HCT116 (cell line): Measurements from ENCODE around the gene NAGLU. TPM values are rescaled to one million over a fixed set of nuclear protein-coding genes. Genes with fewer than 3 reads are reported as not detected.

Source experiments
- ATAC-seq: fragments of 200-7000 bp; cut with Tn5 transposase; 2 replicates; pipeline ENCODE4 v1.9.1; 2020; ENCODE audit warnings: mild to moderate bottlenecking, moderate library complexity
- BruUV-seq: library from RNA; stranded (reverse); fragments of 400-500 nt; replicated peaks from 2 replicates; lab custom pipeline; 2021; lab: Mats Ljungman, UMichigan
- CTCF ChIA-PET: fragments of 300-600 bp; sonication (Branson Sonifier 250); formaldehyde crosslinking; loops from one replicate; lab custom pipeline; 2021; ENCODE audit warnings: antibody characterized with exemption; lab: Charles Lee
- POLR2A ChIA-PET: fragments of 300-600, 350-600 bp; sonication (Branson Sonifier 250); formaldehyde crosslinking; loops from one replicate; lab custom pipeline; 2021; ENCODE audit warnings: antibody characterized with exemption; lab: Charles Lee
- RAD21 ChIA-PET, 2 experiments: fragments of 300-600 bp; sonication (Branson Sonifier 250); formaldehyde crosslinking; loops; one replicate each; lab custom pipeline; 2023; ENCODE audit warnings: low total read pairs in 2 of 2; ENCODE audit not compliant: uncharacterized antibody in 2 of 2, unreplicated experiment in 2 of 2, low non-redundant PET in 1 of 2; lab: Charles Lee
- DNase-seq: peaks from one replicate; pipeline ENCODE4 v3.0.0-alpha.2; 2010; ENCODE audit warnings: low read depth, low spot score
- H2AFZ ChIP-seq: fragments of 200-600 bp; shearing (Covaris generic), sonication (generic); 2 replicates; pipeline ENCODE4 v1.6.1; 2017; ENCODE audit warnings: low read depth, mixed run types, mixed read lengths, antibody characterized with exemption, low read length; ENCODE audit not compliant: poor library complexity, severe bottlenecking
- H3K27ac ChIP-seq: 2 replicates; pipeline ENCODE4 v1.5.1; 2012; ENCODE audit warnings: low read depth, low read length
- H3K27me3 ChIP-seq: fragments of 200-600 bp; sonication (generic); 2 replicates; pipeline ENCODE4 v1.6.1; 2016; ENCODE audit warnings: mixed run types, low read length, mixed read lengths; ENCODE audit not compliant: insufficient read depth
- H3K36me3 ChIP-seq, 2 experiments: fragments of 200-500 bp in 1 of 2; fragments of 200-600 bp in 1 of 2; sonication (Bioruptor generic) in 1 of 2; sonication (generic) in 1 of 2; 2 replicates each; pipeline versions ENCODE4 v1.5.1 to v1.6.1; 2014 to 2016; ENCODE audit warnings: low read length in 2 of 2, inconsistent platforms in 1 of 2, mixed read lengths in 1 of 2, mixed run types in 1 of 2; ENCODE audit not compliant: insufficient read depth in 2 of 2, control insufficient read depth in 1 of 2
- H3K4me1 ChIP-seq, 2 experiments: fragments of 200-600 bp in 1 of 2; sonication (generic) in 1 of 2; 2 replicates each; pipeline versions ENCODE4 v1.5.1 to v1.6.1; 2012 to 2017; ENCODE audit warnings: low read length in 2 of 2, inconsistent platforms in 1 of 2, mild to moderate bottlenecking in 1 of 2, mixed read lengths in 1 of 2, mixed run types in 1 of 2, moderate library complexity in 1 of 2; ENCODE audit not compliant: insufficient read depth in 2 of 2, control insufficient read depth in 1 of 2
- H3K4me2 ChIP-seq: fragments of 200-600 bp; sonication (generic); 2 replicates; pipeline ENCODE4 v1.6.1; 2017; ENCODE audit warnings: mixed run types, low read length, mixed read lengths
- H3K4me3 ChIP-seq, 2 experiments: fragments of 200-600 bp in 1 of 2; sonication (generic) in 1 of 2; replicated peaks in 1 of 2; 2 replicates each; pipeline ENCODE4 v1.5.1; 2011 to 2016; ENCODE audit warnings: low read length in 2 of 2, control low read depth in 1 of 2, low read depth in 1 of 2, mild to moderate bottlenecking in 1 of 2, mixed read lengths in 1 of 2, mixed run types in 1 of 2
- H3K79me2 ChIP-seq: fragments of 200-600 bp; sonication (generic); 2 replicates; pipeline ENCODE4 v1.6.1; 2017; ENCODE audit warnings: mild to moderate bottlenecking, mixed run types, low read length, moderate library complexity, mixed read lengths; ENCODE audit not compliant: insufficient read depth
- H3K9ac ChIP-seq: fragments of 200-600 bp; sonication (generic); 2 replicates; pipeline ENCODE4 v1.6.1; 2016; ENCODE audit warnings: low read length, mixed read lengths
- H3K9me2 ChIP-seq: fragments of 200-600 bp; sonication (generic), shearing (Covaris generic); 2 replicates; pipeline ENCODE4 v1.6.1; 2017; ENCODE audit warnings: mixed run types, mild to moderate bottlenecking, moderate library complexity; ENCODE audit not compliant: insufficient read depth
- H3K9me3 ChIP-seq, 2 experiments: fragments of 200-500 bp in 1 of 2; fragments of 200-600 bp in 1 of 2; sonication (Bioruptor generic) in 1 of 2; sonication (generic) in 1 of 2; 2 replicates each; pipeline ENCODE4 v1.6.1; 2014 to 2017; ENCODE audit warnings: low read length in 2 of 2, mixed read lengths in 2 of 2, inconsistent platforms in 1 of 2, low read depth in 1 of 2, mild to moderate bottlenecking in 1 of 2, mixed run types in 1 of 2, moderate library complexity in 1 of 2; ENCODE audit not compliant: control insufficient read depth in 1 of 2, insufficient read depth in 1 of 2
- H4K20me1 ChIP-seq: fragments of 200-600 bp; sonication (generic), shearing (Covaris generic); 2 replicates; pipeline ENCODE4 v1.6.1; 2017; ENCODE audit warnings: mixed run types, mild to moderate bottlenecking, moderate library complexity; ENCODE audit not compliant: insufficient read depth
- CEBPB ChIP-seq: IDR thresholded peaks from 2 replicates; pipeline ENCODE4 v1.6.1; 2012; ENCODE audit warnings: low read depth
- EGR1 ChIP-seq: IDR thresholded peaks from 2 replicates; pipeline ENCODE4 v1.6.1; 2012; ENCODE audit warnings: low read depth
- ELF1 ChIP-seq: IDR thresholded peaks from 2 replicates; pipeline ENCODE4 v1.6.1; 2012; ENCODE audit warnings: low read depth, borderline replicate concordance
- EZH2 ChIP-seq: fragments of 200-600 bp; sonication (generic); IDR thresholded peaks from 2 replicates; pipeline ENCODE4 v1.6.1; 2017; ENCODE audit warnings: antibody characterized with exemption, mixed run types
- EZH2phosphoT487 ChIP-seq: fragments of 200-600 bp; IDR thresholded peaks from 2 replicates; pipeline ENCODE4 v1.6.1; 2018; ENCODE audit warnings: antibody characterized with exemption, borderline replicate concordance
- JUND ChIP-seq: IDR thresholded peaks from 2 replicates; pipeline ENCODE4 v1.6.1; 2012
- POLR2A ChIP-seq: IDR thresholded peaks from 2 replicates; pipeline ENCODE4 v1.7.0; 2011; ENCODE audit warnings: borderline replicate concordance; ENCODE audit not compliant: insufficient read depth, insufficient read length; ENCODE audit errors: extremely low read depth
- RAD21 ChIP-seq: IDR thresholded peaks from 2 replicates; pipeline ENCODE4 v1.6.1; 2012; ENCODE audit warnings: low read depth, mild to moderate bottlenecking
- SP1 ChIP-seq: IDR thresholded peaks from 2 replicates; pipeline ENCODE4 v1.6.1; 2012; ENCODE audit warnings: low read depth
- SRF ChIP-seq: IDR thresholded peaks from 2 replicates; pipeline ENCODE4 v1.6.1; 2012; ENCODE audit warnings: low read depth
- TCF7L2 ChIP-seq: IDR thresholded peaks from 2 replicates; pipeline ENCODE4 v1.7.0; 2011; ENCODE audit warnings: borderline replicate concordance, inconsistent platforms; ENCODE audit not compliant: insufficient read depth, insufficient read length; ENCODE audit errors: extremely low read depth
- YY1 ChIP-seq: IDR thresholded peaks from 2 replicates; pipeline ENCODE4 v1.6.1; 2011; ENCODE audit warnings: low read length, low read depth, moderate library complexity, mild to moderate bottlenecking; ENCODE audit not compliant: insufficient replicate concordance; ENCODE audit errors: extremely low read depth
- ZFX ChIP-seq: fragments of 450-650 bp; IDR thresholded peaks from 2 replicates; pipeline ENCODE4 v1.6.1; 2017
- ZNF274 ChIP-seq: fragments of 200-500 bp; sonication (Bioruptor generic); IDR thresholded peaks from 2 replicates; pipeline ENCODE4 v1.6.1; 2014; ENCODE audit warnings: mild to moderate bottlenecking, low read depth, low read length, inconsistent platforms
- intact Hi-C: fragments of 100-400 bp; cut with micrococcal nuclease; formaldehyde crosslinking; loops from 2 replicates; pipeline ENCODE4 v1.10.0; 2022
- total RNA-seq: library from RNA; stranded (reverse); gene quantifications from one replicate; pipeline ENCODE4 v1.2.1, GENCODE V29; 2021; ENCODE audit not compliant: unreplicated experiment
- TF ChIP-seq, protein P1 (sequence below): IDR thresholded peaks from 2 replicates; pipeline ENCODE4 v1.6.1; 2012
- TF ChIP-seq, protein P2 (sequence below): IDR thresholded peaks from 2 replicates; pipeline ENCODE4 v1.6.1; 2012; ENCODE audit warnings: low read depth

NAGLU gene
- total RNA-seq, 1 experiment from 2014 or later: 17.7 TPM

DNA sequence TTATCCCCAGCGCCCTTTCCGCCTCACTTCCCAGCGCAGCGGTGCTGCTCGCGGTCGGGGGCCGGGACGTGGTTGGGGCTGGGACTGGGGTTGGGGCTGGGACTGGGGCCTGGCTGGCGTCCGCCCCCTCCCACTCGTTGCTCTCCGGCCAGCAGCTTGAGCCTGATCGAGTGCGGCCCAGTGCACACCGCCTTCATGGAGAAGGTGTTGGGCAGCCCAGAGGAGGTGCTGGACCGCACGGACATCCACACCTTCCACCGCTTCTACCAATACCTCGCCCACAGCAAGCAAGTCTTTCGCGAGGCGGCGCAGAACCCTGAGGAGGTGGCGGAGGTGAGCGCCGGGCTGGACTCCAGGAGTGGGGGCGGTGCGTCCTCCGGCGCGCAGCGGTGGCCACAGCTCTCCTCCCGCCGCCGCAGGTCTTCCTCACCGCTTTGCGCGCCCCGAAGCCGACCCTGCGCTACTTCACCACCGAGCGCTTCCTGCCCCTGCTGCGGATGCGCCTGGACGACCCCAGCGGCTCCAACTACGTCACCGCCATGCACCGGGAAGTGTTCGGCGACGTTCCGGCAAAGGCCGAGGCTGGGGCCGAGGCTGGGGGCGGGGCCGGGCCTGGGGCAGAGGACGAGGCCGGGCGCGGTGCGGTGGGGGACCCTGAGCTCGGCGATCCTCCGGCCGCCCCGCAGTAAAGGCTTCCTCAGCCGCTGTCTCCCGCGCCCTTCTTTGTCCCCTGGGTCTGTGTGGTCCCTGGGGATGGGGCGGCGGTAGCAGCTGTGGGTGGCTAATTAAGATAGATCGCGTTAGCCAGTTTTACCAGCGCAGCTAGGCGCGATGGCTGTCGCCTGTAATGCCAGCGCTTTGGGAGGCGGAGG lies 18.4 kb downstream of the NAGLU start (continued):
- TF ChIP-seq, protein P1, sequence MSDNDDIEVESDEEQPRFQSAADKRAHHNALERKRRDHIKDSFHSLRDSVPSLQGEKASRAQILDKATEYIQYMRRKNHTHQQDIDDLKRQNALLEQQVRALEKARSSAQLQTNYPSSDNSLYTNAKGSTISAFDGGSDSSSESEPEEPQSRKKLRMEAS: peak; percentile 62
- TF ChIP-seq POLR2A (peak; percentile 68), ELF1 (no peak; the same call in 1 of the 2 replicates)

DNA sequence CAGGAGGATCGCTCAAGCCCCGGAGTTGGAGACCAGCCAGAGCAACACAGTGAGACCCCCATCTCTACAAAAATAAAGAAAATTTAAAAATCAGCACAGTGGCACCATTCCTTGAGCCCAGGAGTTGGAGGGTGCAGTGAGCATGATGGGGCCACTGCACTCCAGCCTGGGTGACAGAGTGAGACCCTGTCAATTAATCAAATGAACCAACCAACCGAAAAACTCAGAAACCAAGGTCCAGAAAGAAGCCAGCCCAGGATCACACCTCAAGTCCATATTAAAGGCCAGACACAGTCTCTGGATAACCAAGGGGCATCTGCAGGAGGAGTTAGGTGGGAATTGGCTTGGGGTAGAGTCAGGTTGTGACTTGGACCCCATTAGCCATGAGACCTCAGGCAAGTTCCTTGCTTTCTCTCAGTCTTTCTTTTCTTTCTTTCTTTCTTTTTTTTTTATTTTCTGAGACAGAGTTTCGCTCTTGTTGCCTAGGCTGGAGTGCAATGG lies 19.1 kb downstream of the NAGLU start:
- TF ChIP-seq JUND (no peak), ZFX (no peak), SP1 (no peak), EZH2 (no peak), YY1 (no peak), TCF7L2 (no peak), EGR1 (no peak), RAD21 (no peak), ZNF274 (no peak), EZH2phosphoT487 (no peak), SRF (no peak), CEBPB (no peak)
- TF ChIP-seq, protein P2, sequence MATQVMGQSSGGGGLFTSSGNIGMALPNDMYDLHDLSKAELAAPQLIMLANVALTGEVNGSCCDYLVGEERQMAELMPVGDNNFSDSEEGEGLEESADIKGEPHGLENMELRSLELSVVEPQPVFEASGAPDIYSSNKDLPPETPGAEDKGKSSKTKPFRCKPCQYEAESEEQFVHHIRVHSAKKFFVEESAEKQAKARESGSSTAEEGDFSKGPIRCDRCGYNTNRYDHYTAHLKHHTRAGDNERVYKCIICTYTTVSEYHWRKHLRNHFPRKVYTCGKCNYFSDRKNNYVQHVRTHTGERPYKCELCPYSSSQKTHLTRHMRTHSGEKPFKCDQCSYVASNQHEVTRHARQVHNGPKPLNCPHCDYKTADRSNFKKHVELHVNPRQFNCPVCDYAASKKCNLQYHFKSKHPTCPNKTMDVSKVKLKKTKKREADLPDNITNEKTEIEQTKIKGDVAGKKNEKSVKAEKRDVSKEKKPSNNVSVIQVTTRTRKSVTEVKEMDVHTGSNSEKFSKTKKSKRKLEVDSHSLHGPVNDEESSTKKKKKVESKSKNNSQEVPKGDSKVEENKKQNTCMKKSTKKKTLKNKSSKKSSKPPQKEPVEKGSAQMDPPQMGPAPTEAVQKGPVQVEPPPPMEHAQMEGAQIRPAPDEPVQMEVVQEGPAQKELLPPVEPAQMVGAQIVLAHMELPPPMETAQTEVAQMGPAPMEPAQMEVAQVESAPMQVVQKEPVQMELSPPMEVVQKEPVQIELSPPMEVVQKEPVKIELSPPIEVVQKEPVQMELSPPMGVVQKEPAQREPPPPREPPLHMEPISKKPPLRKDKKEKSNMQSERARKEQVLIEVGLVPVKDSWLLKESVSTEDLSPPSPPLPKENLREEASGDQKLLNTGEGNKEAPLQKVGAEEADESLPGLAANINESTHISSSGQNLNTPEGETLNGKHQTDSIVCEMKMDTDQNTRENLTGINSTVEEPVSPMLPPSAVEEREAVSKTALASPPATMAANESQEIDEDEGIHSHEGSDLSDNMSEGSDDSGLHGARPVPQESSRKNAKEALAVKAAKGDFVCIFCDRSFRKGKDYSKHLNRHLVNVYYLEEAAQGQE: no peak
- ChIA-PET RAD21 (no interaction called here), CTCF (interaction anchor here (1.2 to 2.1 kb wide), 2 partner anchors 23 to 123 kb away, joined by 3 to 8 read pairs; partner anchors contain the start of gene PSMC3IP), POLR2A (interaction anchor here (0.5 to 1.6 kb wide), 2 partner anchors 132 to 145 kb away, joined by 3 read pairs; partner anchors contain the start of gene CAVIN1)
- Histone ChIP-seq H3K4me2 (peak overlapping the region; percentile 86), H3K9me2 (no peaks in the 10 kb centered on the region), H3K4me3 (peak overlapping the region; percentile 93 to 99), H3K27me3 (no peaks in the 10 kb centered on the region), H3K36me3 (no peaks in the 10 kb centered on the region), H3K79me2 (peaks cover 17% of the 10 kb centered on the region; the same call in 1 of the 2 replicates), H3K9ac (peak overlapping the region; percentile 97), H3K27ac (peak overlapping the region; percentile 94), H4K20me1 (no peaks in the 10 kb centered on the region), H2AFZ (no peak overlapping the region), H3K9me3 (no peaks in the 10 kb centered on the region), H3K4me1 (peaks cover 13 to 39% of the 10 kb centered on the region in 2 experiments)
- TSS peak; percentile 92 for BruUV-seq
- intact Hi-C loops: no loop called here
- no peak for DNase-seq
- peak; percentile 3 for ATAC-seq
